Suprapubic skin (tissue), 4 donors: ENCODE results near the gene ACOT7.
"Not testable (repeated sequence)": the region's sequence is repeated elsewhere in the genome, so short reads cannot be mapped to it uniquely, and the experiment has no call there.

Experiments
- CTCF ChIP-seq, 2 donors: fragments of 200-600 bp in 1 of 2; fragments of 450-650 bp in 1 of 2; sonication (generic) in 1 of 2; IDR thresholded peaks; one replicate each; pipeline ENCODE4 v1.5.1; 2016 to 2019; ENCODE audit warnings: antibody characterized with exemption in 2 of 2, mild to moderate bottlenecking in 1 of 2, moderate library complexity in 1 of 2
- EP300 ChIP-seq: sonication (generic); formaldehyde crosslinking; IDR thresholded peaks from one replicate; pipeline ENCODE4 v1.6.1; 2017; ENCODE audit warnings: antibody characterized with exemption
- POLR2A ChIP-seq, 2 donors: fragments of 450-650 bp; IDR thresholded peaks; one replicate each; pipeline ENCODE4 v1.6.1; 2017; ENCODE audit warnings: antibody characterized with exemption in 2 of 2, mild to moderate bottlenecking in 2 of 2, moderate library complexity in 2 of 2
- POLR2AphosphoS5 ChIP-seq, 3 donors: sonication (generic); formaldehyde crosslinking; IDR thresholded peaks; one replicate each; pipeline ENCODE4 v1.6.1; 2017; ENCODE audit warnings: antibody characterized with exemption in 3 of 3

GRCh38 chr1:6395130-6395529 lies 1.6 kb upstream of the ACOT7 start:
- not testable (repeated sequence) for TF ChIP-seq CTCF (IDR thresholded peaks at IDR 0.05); POLR2AphosphoS5 (IDR thresholded peaks at IDR 0.05); EP300; POLR2A (IDR thresholded peaks at IDR 0.05)
